BLaER1 treated with 17β-estradiol and CSF1 and Interleukin-3, amounts not matched to agents 10 nM and 100 nM (cell line): ENCODE measurements around the gene KAT6B.
A peak's percentile ranks its signal among the peaks of the same experiment; 100 is the strongest.

ENCODE experiments used
- H3K27ac ChIP-seq, 11 experiments: shearing (Covaris generic); formaldehyde crosslinking; 2 replicates each; pipeline ENCODE4 v1.8.1; 2022
- H3K27me3 ChIP-seq, 11 experiments: shearing (Covaris generic); formaldehyde crosslinking; 2 replicates each; pipeline ENCODE4 v1.8.1; 2022
- H3K36me3 ChIP-seq, 11 experiments: shearing (Covaris generic); formaldehyde crosslinking; 2 replicates each; pipeline ENCODE4 v1.8.1; 2022
- H3K4me1 ChIP-seq, 10 experiments: shearing (Covaris generic); formaldehyde crosslinking; 2 replicates each; pipeline ENCODE4 v1.8.1; 2022
- H3K4me2 ChIP-seq, 11 experiments: shearing (Covaris generic); formaldehyde crosslinking; 2 replicates each; pipeline ENCODE4 v1.8.1; 2022
- H3K4me3 ChIP-seq, 10 experiments: shearing (Covaris generic); formaldehyde crosslinking; 2 replicates each; pipeline ENCODE4 v1.8.1; 2022
- H3K9ac ChIP-seq, 11 experiments: shearing (Covaris generic); formaldehyde crosslinking; 2 replicates each; pipeline ENCODE4 v1.8.1; 2022
- H3K9me3 ChIP-seq, 11 experiments: shearing (Covaris generic); formaldehyde crosslinking; replicated peaks in 1 of 11; 2 replicates each; pipeline ENCODE4 v1.8.1; 2022
- H4K20me1 ChIP-seq, 11 experiments: shearing (Covaris generic); formaldehyde crosslinking; 2 replicates each; pipeline ENCODE4 v1.8.1; 2022
- Cebpa-rat ChIP-seq, 11 experiments: shearing (Covaris generic); IDR thresholded peaks; 2 replicates each; pipeline ENCODE4 v1.8.1; 2022

The KAT6B gene

GRCh38 chr10:74842301-74842954 is 16.0 kb downstream of the KAT6B start:
- Histone ChIP-seq H4K20me1 (peaks cover 0 to 8% (median 0%) of the 10 kb centered on the region in 11 experiments; a peak in 6 of 22 replicates), H3K9ac (peak overlapping the region in 4 of 11 experiments; percentile 27 to 69 (median 42); a peak in 9 of 22 replicates), H3K27me3 (no peaks in the 10 kb centered on the region), H3K4me1 (peaks cover 0 to 33% (median 19%) of the 10 kb centered on the region in 10 experiments; a peak in 13 of 20 replicates), H3K36me3 (peaks cover 26 to 87% (median 83%) of the 10 kb centered on the region in 11 experiments), H3K4me3 (no peak overlapping the region), H3K9me3 (peaks cover 0 to 9% (median 0%) of the 10 kb centered on the region in 11 experiments; a peak in 5 of 22 replicates), H3K4me2 (peak overlapping the region in 7 of 11 experiments; percentile 11 to 62 (median 42); a peak in 12 of 22 replicates), H3K27ac (peak overlapping the region in 10 of 11 experiments; percentile 5 to 83 (median 54); a peak in 16 of 22 replicates)
- TF ChIP-seq Cebpa-rat (IDR thresholded peaks at IDR 0.05) = no peak

DNA sequence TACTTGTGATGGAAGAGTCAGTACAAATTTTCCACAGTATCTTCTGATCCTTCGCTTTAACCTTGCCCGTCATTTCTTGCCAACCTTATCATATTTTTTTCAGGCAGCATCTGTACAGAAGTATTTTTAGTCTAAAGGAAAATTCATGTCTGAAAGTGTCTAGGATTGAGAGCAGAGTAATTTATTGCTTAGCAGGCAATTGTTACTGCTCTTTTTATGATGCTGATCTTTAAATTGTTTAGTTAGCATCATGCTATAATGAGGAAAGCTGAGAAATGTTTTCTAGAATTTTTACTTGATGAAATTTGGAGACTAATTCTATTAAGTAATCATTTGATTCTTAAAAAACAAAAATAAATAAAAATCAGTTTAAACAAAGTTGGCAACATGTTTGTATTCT is 20.6 kb downstream of the KAT6B start:
- H3K27ac ChIP-seq = no peak overlapping the region
- peaks cover 0 to 31% (median 0%) of the 10 kb centered on the region in 11 experiments; a peak in 6 of 22 replicates for H4K20me1 ChIP-seq
- H3K36me3 ChIP-seq = peaks cover 19 to 75% (median 68%) of the 10 kb centered on the region in 11 experiments
- H3K9ac ChIP-seq = no peak overlapping the region
- peaks cover 8 to 21% (median 14%) of the 10 kb centered on the region in 10 experiments; a peak in 18 of 20 replicates for H3K4me1 ChIP-seq
- peaks cover 0 to 11% (median 0%) of the 10 kb centered on the region in 11 experiments; a peak in 4 of 22 replicates for H3K9me3 ChIP-seq
- no peak overlapping the region for H3K4me2 ChIP-seq
- no peak for TF ChIP-seq Cebpa-rat (IDR thresholded peaks at IDR 0.05)
- no peaks in the 10 kb centered on the region for H3K27me3 ChIP-seq
- no peak overlapping the region for H3K4me3 ChIP-seq

DNA sequence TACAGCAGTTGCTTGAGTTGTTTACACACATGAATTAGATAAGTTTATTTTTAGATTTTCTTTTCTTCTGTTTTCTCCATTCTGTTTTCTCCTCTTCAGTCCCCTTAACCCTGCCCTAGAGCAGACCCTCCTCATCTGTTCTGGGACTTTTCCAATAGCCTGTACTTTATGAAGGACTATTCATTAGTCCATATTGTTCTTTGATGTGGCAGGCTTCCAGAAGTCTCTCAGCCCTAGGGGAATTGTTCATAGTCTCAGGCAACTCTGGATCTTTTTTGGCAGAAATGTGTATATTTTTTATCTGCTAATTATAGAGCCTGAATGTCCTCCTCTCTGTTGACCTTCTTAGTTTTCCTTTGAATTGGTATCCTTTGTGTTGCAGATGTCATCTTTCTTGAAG is 25.4 kb downstream of the KAT6B start:
- peaks cover 0 to 64% (median 8%) of the 10 kb centered on the region in 11 experiments; a peak in 9 of 22 replicates for H4K20me1 ChIP-seq
- peaks cover 0 to 18% (median 10%) of the 10 kb centered on the region in 11 experiments; a peak in 16 of 22 replicates for H3K9me3 ChIP-seq
- peaks cover 4 to 72% (median 42%) of the 10 kb centered on the region in 11 experiments; a peak in 21 of 22 replicates for H3K36me3 ChIP-seq
- no peak overlapping the region for H3K9ac ChIP-seq
- H3K4me1 ChIP-seq = peaks cover 13 to 37% (median 23%) of the 10 kb centered on the region in 10 experiments
- peak overlapping the region in 5 of 11 experiments; percentile 0 to 33 (median 20); a peak in 6 of 22 replicates for H3K4me2 ChIP-seq
- no peak for TF ChIP-seq Cebpa-rat (IDR thresholded peaks at IDR 0.05)
- no peak overlapping the region for H3K27ac ChIP-seq
- no peaks in the 10 kb centered on the region for H3K27me3 ChIP-seq
- no peak overlapping the region for H3K4me3 ChIP-seq

GRCh38 chr10:74852381-74852780 is 26.0 kb downstream of the KAT6B start:
- TF ChIP-seq Cebpa-rat (IDR thresholded peaks at IDR 0.05) = no peak
- H4K20me1 ChIP-seq = peaks cover 0 to 67% (median 8%) of the 10 kb centered on the region in 11 experiments; a peak in 9 of 22 replicates
- H3K27me3 ChIP-seq = no peaks in the 10 kb centered on the region
- H3K27ac ChIP-seq = no peak overlapping the region
- peaks cover 0 to 23% (median 10%) of the 10 kb centered on the region in 11 experiments; a peak in 16 of 22 replicates for H3K9me3 ChIP-seq
- peaks cover 13 to 37% (median 23%) of the 10 kb centered on the region in 10 experiments for H3K4me1 ChIP-seq
- no peak overlapping the region; a peak in 2 of 22 replicates for H3K4me2 ChIP-seq
- no peak overlapping the region for H3K9ac ChIP-seq
- H3K36me3 ChIP-seq = peaks cover 4 to 72% (median 44%) of the 10 kb centered on the region in 11 experiments; a peak in 21 of 22 replicates
- no peak overlapping the region for H3K4me3 ChIP-seq

- no peak overlapping the region for H3K27ac ChIP-seq
- peaks cover 0 to 18% (median 9%) of the 10 kb centered on the region in 11 experiments; a peak in 14 of 22 replicates for H3K9me3 ChIP-seq
- H3K4me2 ChIP-seq = peak overlapping the region; percentile 1 to 49 (median 32); a peak in 15 of 22 replicates
- H3K4me1 ChIP-seq = peaks cover 13 to 37% (median 23%) of the 10 kb centered on the region in 10 experiments
- peaks cover 0 to 79% (median 8%) of the 10 kb centered on the region in 11 experiments; a peak in 9 of 22 replicates for H4K20me1 ChIP-seq
- TF ChIP-seq Cebpa-rat (IDR thresholded peaks at IDR 0.05) = no peak
- peaks cover 0 to 60% (median 30%) of the 10 kb centered on the region in 11 experiments; a peak in 19 of 22 replicates for H3K36me3 ChIP-seq
- no peaks in the 10 kb centered on the region for H3K27me3 ChIP-seq
- H3K9ac ChIP-seq = 0 out of 22 replicates have a peak overlapping the region, but pooled peaks of 1 of the 11 experiments have one; percentile 4
- no peak overlapping the region for H3K4me3 ChIP-seq
Observed at GRCh38 chr10:74854610-74855009, 28.2 kb downstream of the KAT6B start.

GRCh38 chr10:74855027-74855426 is 28.6 kb downstream of the KAT6B start:
- peak overlapping the region in 2 of 11 experiments; percentile 4 to 35; a peak in 1 of 22 replicates for H3K9ac ChIP-seq
- no peak overlapping the region for H3K27ac ChIP-seq
- H3K4me1 ChIP-seq = peaks cover 13 to 37% (median 23%) of the 10 kb centered on the region in 10 experiments
- peaks cover 0 to 80% (median 8%) of the 10 kb centered on the region in 11 experiments; a peak in 9 of 22 replicates for H4K20me1 ChIP-seq
- H3K9me3 ChIP-seq = peaks cover 0 to 18% (median 9%) of the 10 kb centered on the region in 11 experiments; a peak in 14 of 22 replicates
- no peak for TF ChIP-seq Cebpa-rat (IDR thresholded peaks at IDR 0.05)
- H3K4me2 ChIP-seq = peak overlapping the region; percentile 1 to 47 (median 28); a peak in 16 of 22 replicates
- H3K27me3 ChIP-seq = no peaks in the 10 kb centered on the region
- peaks cover 0 to 57% (median 27%) of the 10 kb centered on the region in 11 experiments; a peak in 14 of 22 replicates for H3K36me3 ChIP-seq
- no peak overlapping the region for H3K4me3 ChIP-seq

DNA sequence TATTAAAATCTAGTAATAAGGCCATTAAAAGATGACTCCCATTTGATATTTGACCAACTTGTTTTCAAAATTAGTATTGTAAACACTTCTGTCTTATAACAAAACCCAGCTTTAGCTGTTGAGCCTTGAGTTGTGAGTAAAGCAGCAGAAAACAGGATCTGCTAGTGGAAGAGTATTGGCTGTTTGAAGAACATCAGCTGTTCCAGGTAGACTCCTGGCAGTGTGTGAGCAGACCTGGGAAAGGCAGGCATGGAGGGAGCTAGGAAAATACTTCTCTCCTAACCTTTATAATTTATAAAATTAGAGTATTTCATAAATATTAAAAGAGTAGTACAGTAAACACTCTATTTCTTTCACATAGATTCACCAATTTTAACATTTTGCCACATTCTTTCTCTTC is 29.0 kb downstream of the KAT6B start:
- Histone ChIP-seq H3K9me3 (peaks cover 0 to 18% (median 9%) of the 10 kb centered on the region in 11 experiments; a peak in 14 of 22 replicates), H4K20me1 (peaks cover 0 to 84% (median 8%) of the 10 kb centered on the region in 11 experiments; a peak in 9 of 22 replicates), H3K4me1 (peaks cover 13 to 37% (median 23%) of the 10 kb centered on the region in 10 experiments), H3K27ac (no peak overlapping the region), H3K4me2 (peak overlapping the region in 4 of 11 experiments; percentile 32 to 47 (median 41); a peak in 5 of 22 replicates), H3K9ac (no peak overlapping the region; a peak in 1 of 22 replicates), H3K27me3 (no peaks in the 10 kb centered on the region), H3K4me3 (no peak overlapping the region), H3K36me3 (peaks cover 0 to 55% (median 27%) of the 10 kb centered on the region in 11 experiments; a peak in 14 of 22 replicates)
- no peak for TF ChIP-seq Cebpa-rat (IDR thresholded peaks at IDR 0.05)

DNA sequence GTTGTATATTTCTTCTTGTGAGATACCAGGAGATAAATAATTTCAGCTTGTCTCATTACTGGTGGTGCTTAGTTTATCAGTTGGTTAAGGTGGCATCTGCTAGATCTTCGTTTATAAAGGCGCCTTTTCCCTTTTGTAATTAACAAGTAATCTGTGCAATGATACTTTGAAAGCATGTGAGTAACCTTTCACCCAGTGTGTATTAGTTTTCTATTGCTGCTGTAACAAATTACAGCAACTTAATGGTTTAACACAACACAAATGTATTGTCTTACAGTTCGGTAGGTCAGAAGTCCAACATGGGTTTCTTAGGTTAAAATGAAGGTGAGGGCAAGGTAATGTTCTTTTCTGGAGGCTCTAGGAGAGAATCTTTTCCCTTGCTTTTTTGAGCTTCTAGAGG is 30.5 kb downstream of the KAT6B start:
- Histone ChIP-seq H4K20me1 (peaks cover 0 to 85% (median 10%) of the 10 kb centered on the region in 11 experiments; a peak in 10 of 22 replicates), H3K4me1 (peaks cover 13 to 27% (median 18%) of the 10 kb centered on the region in 10 experiments), H3K4me3 (no peak overlapping the region), H3K36me3 (peaks cover 0 to 55% (median 27%) of the 10 kb centered on the region in 11 experiments; a peak in 14 of 22 replicates), H3K27ac (no peak overlapping the region), H3K4me2 (no peak overlapping the region), H3K9me3 (peaks cover 0 to 18% (median 9%) of the 10 kb centered on the region in 11 experiments; a peak in 14 of 22 replicates), H3K9ac (no peak overlapping the region), H3K27me3 (no peaks in the 10 kb centered on the region)
- TF ChIP-seq Cebpa-rat (IDR thresholded peaks at IDR 0.05) = no peak
